H9 (cell line): ENCODE measurements around the gene PTPN21. TPM values are rescaled to one million over a fixed set of nuclear protein-coding genes. Genes with fewer than 3 reads are reported as not detected.

Experiments used
- DNase-seq: peaks from one replicate; pipeline ENCODE4 v3.0.0-alpha.2; 2017
- H2AFZ ChIP-seq: one replicate; pipeline ENCODE4 v1.6.1; 2013; ENCODE audit warnings: mild to moderate bottlenecking, low read length, control low read depth, moderate library complexity
- H2AK5ac ChIP-seq: 2 replicates; pipeline ENCODE4 v1.6.1; 2013; ENCODE audit warnings: low read length, control low read depth, mixed read lengths; ENCODE audit not compliant: insufficient read length
- H2BK120ac ChIP-seq: one replicate; pipeline ENCODE4 v1.6.1; 2013; ENCODE audit warnings: low read depth, mild to moderate bottlenecking, low read length, control low read depth, inconsistent platforms; ENCODE audit not compliant: poor library complexity, severe bottlenecking
- H2BK12ac ChIP-seq: 2 replicates; pipeline ENCODE4 v1.6.1; 2013; ENCODE audit warnings: low read length, control low read depth, mixed read lengths, low read depth; ENCODE audit not compliant: insufficient read length
- H2BK15ac ChIP-seq: 2 replicates; pipeline ENCODE4 v1.6.1; 2013; ENCODE audit warnings: low read depth, low read length, control low read depth
- H2BK20ac ChIP-seq: one replicate; pipeline ENCODE4 v1.6.1; 2013; ENCODE audit warnings: low read depth, mild to moderate bottlenecking, low read length, control low read depth, inconsistent platforms; ENCODE audit not compliant: poor library complexity, severe bottlenecking
- H2BK5ac ChIP-seq: 2 replicates; pipeline ENCODE4 v1.6.1; 2013; ENCODE audit warnings: low read length, control low read depth, mixed read lengths; ENCODE audit not compliant: insufficient read length
- H3K14ac ChIP-seq: 2 replicates; pipeline ENCODE4 v1.6.1; 2013; ENCODE audit warnings: low read length, control low read depth; ENCODE audit not compliant: insufficient read depth
- H3K18ac ChIP-seq: 2 replicates; pipeline ENCODE4 v1.6.1; 2013; ENCODE audit warnings: low read depth, mild to moderate bottlenecking, mixed read lengths, low read length, control low read depth; ENCODE audit not compliant: insufficient read length
- H3K23ac ChIP-seq: 2 replicates; pipeline ENCODE4 v1.6.1; 2013; ENCODE audit warnings: low read length, control low read depth, mixed read lengths, low read depth; ENCODE audit not compliant: insufficient read length
- H3K23me2 ChIP-seq: 2 replicates; pipeline ENCODE4 v1.6.1; 2013; ENCODE audit warnings: low read depth, mild to moderate bottlenecking, mixed read lengths, low read length, control low read depth; ENCODE audit not compliant: insufficient read length, poor library complexity, severe bottlenecking
- H3K27ac ChIP-seq: 2 replicates; pipeline ENCODE4 v1.5.1; 2013; ENCODE audit warnings: low read length, control low read depth, mixed read lengths, low read depth; ENCODE audit not compliant: insufficient read length
- H3K27me3 ChIP-seq: 2 replicates; pipeline ENCODE4 v1.6.1; 2013; ENCODE audit warnings: low read length, control low read depth, inconsistent platforms; ENCODE audit not compliant: insufficient read depth
- H3K4ac ChIP-seq: 2 replicates; pipeline ENCODE4 v1.6.1; 2013; ENCODE audit warnings: low read depth, mild to moderate bottlenecking, control low read depth, inconsistent platforms, low read length, moderate library complexity
- H3K4me1 ChIP-seq: 2 replicates; pipeline ENCODE4 v1.6.1; 2013; ENCODE audit warnings: low read length, control low read depth, inconsistent platforms; ENCODE audit not compliant: insufficient read depth
- H3K4me2 ChIP-seq: 2 replicates; pipeline ENCODE4 v1.6.1; 2013; ENCODE audit warnings: low read length, control low read depth, mixed read lengths; ENCODE audit not compliant: insufficient read length, insufficient read depth
- H3K56ac ChIP-seq: 2 replicates; pipeline ENCODE4 v1.6.1; 2013; ENCODE audit warnings: low read depth, mild to moderate bottlenecking, mixed read lengths, low read length, control low read depth; ENCODE audit not compliant: insufficient read length
- H3K79me1 ChIP-seq: 2 replicates; pipeline ENCODE4 v1.6.1; 2013; ENCODE audit warnings: low read depth, mild to moderate bottlenecking, moderate library complexity, low read length, control low read depth, inconsistent platforms; ENCODE audit not compliant: insufficient read depth, poor library complexity, severe bottlenecking
- H3K79me2 ChIP-seq: 2 replicates; pipeline ENCODE4 v1.6.1; 2013; ENCODE audit warnings: low read length, control low read depth, inconsistent platforms; ENCODE audit not compliant: insufficient read depth
- H3K9ac ChIP-seq: 2 replicates; pipeline ENCODE4 v1.6.1; 2013; ENCODE audit warnings: low read length, control low read depth, mixed read lengths; ENCODE audit not compliant: insufficient read length; ENCODE audit errors: extremely low read depth
- H3K9me3 ChIP-seq: one replicate; pipeline ENCODE4 v1.6.1; 2013; ENCODE audit warnings: low read depth, low read length, inconsistent platforms; ENCODE audit not compliant: control insufficient read depth
- H3T11ph ChIP-seq: one replicate; pipeline ENCODE4 v1.6.1; 2013; ENCODE audit warnings: mild to moderate bottlenecking, low read length, control low read depth, inconsistent platforms
- H4K20me1 ChIP-seq: one replicate; pipeline ENCODE4 v1.6.1; 2013; ENCODE audit not compliant: control insufficient read depth, insufficient read length, insufficient read depth
- H4K5ac ChIP-seq: 2 replicates; pipeline ENCODE4 v1.6.1; 2013; ENCODE audit warnings: low read depth, mild to moderate bottlenecking, mixed read lengths, low read length, control low read depth; ENCODE audit not compliant: insufficient read length
- H4K8ac ChIP-seq: replicated peaks from 2 replicates; pipeline ENCODE4 v1.6.1; 2013; ENCODE audit warnings: low read length, control low read depth, mixed read lengths, low read depth; ENCODE audit not compliant: insufficient read length
- H4K91ac ChIP-seq: 2 replicates; pipeline ENCODE4 v1.6.1; 2013; ENCODE audit warnings: low read depth, mild to moderate bottlenecking, moderate library complexity, mixed read lengths, low read length, control low read depth; ENCODE audit not compliant: insufficient read length
- H3K27ac Mint-ChIP-seq, 3 experiments: 2 replicates in 2 of 3; 3 replicates in 1 of 3; pipeline ENCODE4 v1.8.0; 2020 to 2021; ENCODE audit warnings: mixed read lengths in 3 of 3, mild to moderate bottlenecking in 1 of 3, moderate library complexity in 1 of 3
- H3K27me3 Mint-ChIP-seq: 2 replicates; pipeline ENCODE4 v1.8.0; 2021; ENCODE audit warnings: low read depth, mild to moderate bottlenecking, moderate library complexity, mixed read lengths
- H3K36me3 Mint-ChIP-seq, 3 experiments: 2 replicates in 2 of 3; 3 replicates in 1 of 3; pipeline ENCODE4 v1.8.0; 2020 to 2021; ENCODE audit warnings: low read depth in 3 of 3, mixed read lengths in 3 of 3; ENCODE audit not compliant: insufficient read depth in 1 of 3
- H3K4me1 Mint-ChIP-seq, 2 experiments: 2 replicates each; pipeline ENCODE4 v1.8.0; 2020; ENCODE audit warnings: mixed read lengths in 2 of 2
- H3K4me3 Mint-ChIP-seq, 2 experiments: 2 replicates in 1 of 2; 3 replicates in 1 of 2; pipeline ENCODE4 v1.8.0; 2020 to 2021; ENCODE audit warnings: mild to moderate bottlenecking in 2 of 2, mixed read lengths in 2 of 2, moderate library complexity in 1 of 2
- H3K9me3 Mint-ChIP-seq, 2 experiments: 2 replicates in 1 of 2; 3 replicates in 1 of 2; pipeline ENCODE4 v1.8.0; 2020; ENCODE audit warnings: mild to moderate bottlenecking in 2 of 2, mixed read lengths in 2 of 2, moderate library complexity in 1 of 2
- WGBS: extraction: QIAGEN DNeasy Blood & Tissue Kit; methylation state at CpG from one replicate; pipeline ENCODE4 v1.1.7; 2013; ENCODE audit warnings: missing lambda C conversion rate, low lambda C conversion rate, mixed read lengths; ENCODE audit not compliant: insufficient read length; ENCODE audit errors: extremely low coverage; 5-methylcytosine and 5-hydroxymethylcytosine counted together
- long read RNA-seq: library from polyadenylated mRNA; unstranded; transcript quantifications from one replicate; pipeline ENCODE4 v2.0.0, GENCODE V29; 2020
- total RNA-seq: library from RNA; stranded (reverse); gene quantifications from 2 replicates; pipeline ENCODE4 v1.2.1, GENCODE V29; 2021
- TF ChIP-seq, protein P1 (sequence below): fragments of 200-600 bp; sonication (generic); conservative IDR thresholded peaks from 3 replicates; pipeline ENCODE4 v1.8.0; 2021; ENCODE audit warnings: antibody characterized with exemption, mild to moderate bottlenecking

The PTPN21 gene
- total RNA-seq = 12.9 and 14.3 TPM in 2 replicates
- long read RNA-seq, partial matches to known transcripts = 3 of 5 reads
- long read RNA-seq, other reads (novel, unspliced or antisense) = 2 of 5 reads

DNA sequence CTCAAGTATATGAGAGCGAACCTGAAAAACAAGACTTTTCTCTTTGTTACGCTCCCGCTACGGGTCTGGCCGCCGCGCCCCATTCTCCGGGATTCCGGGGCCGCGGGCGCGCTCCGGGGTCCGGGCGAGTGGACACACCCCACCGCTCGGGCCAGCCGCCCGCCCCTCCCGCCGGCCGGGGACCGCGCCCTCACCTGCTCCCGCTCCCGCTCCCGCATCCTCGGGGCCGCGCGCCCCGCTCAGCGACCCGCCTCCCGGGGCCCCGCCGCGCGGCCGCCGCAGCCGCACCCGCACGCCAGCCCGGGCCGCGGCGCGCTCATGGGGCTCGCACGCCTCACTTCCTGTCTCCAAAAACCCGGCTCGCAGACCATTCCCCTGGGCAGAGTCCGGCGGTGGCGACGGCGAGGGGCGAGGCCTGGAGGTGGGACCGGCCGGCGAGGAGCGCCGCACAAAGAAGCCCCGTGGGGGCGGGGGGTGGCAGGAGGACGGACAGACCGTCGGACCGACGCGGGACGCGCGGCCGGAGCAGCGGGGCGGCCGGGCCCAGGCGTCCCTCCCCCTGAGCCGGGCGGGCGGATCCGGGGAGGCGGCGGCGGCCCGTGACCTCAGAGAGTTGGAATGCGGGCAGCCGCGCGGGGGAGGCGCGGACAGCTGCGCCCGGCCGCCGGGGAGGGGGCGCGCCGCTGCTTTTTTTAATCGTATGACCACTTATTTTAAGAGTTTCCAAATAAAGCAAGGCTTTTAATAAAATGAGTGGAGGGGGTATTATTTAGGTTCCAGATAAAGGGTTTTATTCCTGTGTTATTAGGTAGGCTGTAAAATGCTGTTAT, at the start of gene PTPN21:
Gene PTPN21, minus strand, starts transcription at position 551 of the 830 bp plus-strand sequence. CDS start 4,590 bp downstream, outside the sequence.
- H3T11ph ChIP-seq = no peak within 1 kb of the TSS
- no peak within 1 kb of the TSS for H3K27ac ChIP-seq
- no peak within 1 kb of the TSS for H4K91ac ChIP-seq
- no peak within 1 kb of the TSS for H3K56ac ChIP-seq
- no peaks in the 10 kb centered on the region for H3K27me3 ChIP-seq
- no peaks in the 10 kb centered on the region; a peak in 1 of 5 replicates for H3K9me3 Mint-ChIP-seq
- H3K79me1 ChIP-seq = no peaks in the 10 kb centered on the region
- H3K27me3 Mint-ChIP-seq = peaks cover 2% of the 10 kb centered on the region; the same call in 1 of the 2 replicates
- no peak within 1 kb of the TSS for H2BK5ac ChIP-seq
- peaks cover 13% of the 10 kb centered on the region for H3K23me2 ChIP-seq
- peak within 1 kb of the TSS; percentile 41 for H2AFZ ChIP-seq
- H3K9me3 ChIP-seq = no peaks in the 10 kb centered on the region
- peak within 1 kb of the TSS; percentile 89 to 92 for H3K4me3 Mint-ChIP-seq
- DNase-seq = peak; percentile 77
- no peak within 1 kb of the TSS for H4K5ac ChIP-seq
- H2AK5ac ChIP-seq = no peak within 1 kb of the TSS
- H3K79me2 ChIP-seq = no peaks in the 10 kb centered on the region
- H3K4me2 ChIP-seq = peak within 1 kb of the TSS; percentile 75
- H4K8ac ChIP-seq = no peak within 1 kb of the TSS
- H3K4me1 ChIP-seq = no peaks in the 10 kb centered on the region
- peaks cover 25 to 26% of the 10 kb centered on the region in 2 experiments for H3K4me1 Mint-ChIP-seq
- H2BK20ac ChIP-seq = no peak within 1 kb of the TSS
- peak within 1 kb of the TSS; percentile 96 for H3K18ac ChIP-seq
- no peak within 1 kb of the TSS; the same call in 1 of the 2 replicates for H2BK15ac ChIP-seq
- H3K36me3 Mint-ChIP-seq = peaks cover 0 to 6% (median 4%) of the 10 kb centered on the region in 3 experiments; a peak in 3 of 7 replicates
- no peak within 1 kb of the TSS; the same call in 1 of the 2 replicates for H3K4ac ChIP-seq
- H2BK12ac ChIP-seq = no peak within 1 kb of the TSS
- peak within 1 kb of the TSS; percentile 86 for H3K9ac ChIP-seq
- TF ChIP-seq, protein P1, sequence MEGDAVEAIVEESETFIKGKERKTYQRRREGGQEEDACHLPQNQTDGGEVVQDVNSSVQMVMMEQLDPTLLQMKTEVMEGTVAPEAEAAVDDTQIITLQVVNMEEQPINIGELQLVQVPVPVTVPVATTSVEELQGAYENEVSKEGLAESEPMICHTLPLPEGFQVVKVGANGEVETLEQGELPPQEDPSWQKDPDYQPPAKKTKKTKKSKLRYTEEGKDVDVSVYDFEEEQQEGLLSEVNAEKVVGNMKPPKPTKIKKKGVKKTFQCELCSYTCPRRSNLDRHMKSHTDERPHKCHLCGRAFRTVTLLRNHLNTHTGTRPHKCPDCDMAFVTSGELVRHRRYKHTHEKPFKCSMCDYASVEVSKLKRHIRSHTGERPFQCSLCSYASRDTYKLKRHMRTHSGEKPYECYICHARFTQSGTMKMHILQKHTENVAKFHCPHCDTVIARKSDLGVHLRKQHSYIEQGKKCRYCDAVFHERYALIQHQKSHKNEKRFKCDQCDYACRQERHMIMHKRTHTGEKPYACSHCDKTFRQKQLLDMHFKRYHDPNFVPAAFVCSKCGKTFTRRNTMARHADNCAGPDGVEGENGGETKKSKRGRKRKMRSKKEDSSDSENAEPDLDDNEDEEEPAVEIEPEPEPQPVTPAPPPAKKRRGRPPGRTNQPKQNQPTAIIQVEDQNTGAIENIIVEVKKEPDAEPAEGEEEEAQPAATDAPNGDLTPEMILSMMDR = no peak
- no peak within 1 kb of the TSS for H3K23ac ChIP-seq
- no peaks in the 10 kb centered on the region for H4K20me1 ChIP-seq
- WGBS = no CpG with 5 or more reads among the region's 103 CpGs
- peak within 1 kb of the TSS; percentile 66 to 96 (median 90); a peak in 6 of 7 replicates for H3K27ac Mint-ChIP-seq
- H2BK120ac ChIP-seq = peak within 1 kb of the TSS; percentile 86
- peak within 1 kb of the TSS; percentile 98 for H3K14ac ChIP-seq
